ENCODE measurements around the gene SIRT5. TPM values are rescaled to one million over a fixed set of nuclear protein-coding genes. Genes with fewer than 3 reads are reported as not detected.
A peak's percentile ranks its signal among the peaks of the same experiment; 100 is the strongest.

SIRT5 gene
- total RNA-seq, 1 donor from 2014 or later, result 7.8 TPM

DNA sequence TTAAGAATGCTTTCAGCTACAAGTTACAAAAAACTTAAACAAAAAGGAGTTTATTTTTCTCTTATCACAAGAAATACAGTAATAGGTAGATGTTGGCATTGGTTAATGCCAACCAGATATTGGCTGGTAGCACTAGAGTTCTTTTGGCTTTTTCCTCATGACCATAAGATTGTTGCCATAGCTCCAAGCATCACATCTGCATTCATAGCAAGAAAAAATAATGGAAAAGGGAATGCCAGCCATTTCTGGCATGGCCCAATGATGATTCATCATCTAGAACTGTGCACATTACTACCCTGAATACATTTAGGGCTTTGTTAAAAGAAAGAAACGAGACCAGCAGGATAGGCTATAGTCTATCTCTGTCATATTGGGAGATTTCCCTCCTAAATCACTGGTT is 20.8 kb upstream of the SIRT5 start:
- no peak for DNase-seq (ENCODE audit: low read depth in 2 of 2)

DNA sequence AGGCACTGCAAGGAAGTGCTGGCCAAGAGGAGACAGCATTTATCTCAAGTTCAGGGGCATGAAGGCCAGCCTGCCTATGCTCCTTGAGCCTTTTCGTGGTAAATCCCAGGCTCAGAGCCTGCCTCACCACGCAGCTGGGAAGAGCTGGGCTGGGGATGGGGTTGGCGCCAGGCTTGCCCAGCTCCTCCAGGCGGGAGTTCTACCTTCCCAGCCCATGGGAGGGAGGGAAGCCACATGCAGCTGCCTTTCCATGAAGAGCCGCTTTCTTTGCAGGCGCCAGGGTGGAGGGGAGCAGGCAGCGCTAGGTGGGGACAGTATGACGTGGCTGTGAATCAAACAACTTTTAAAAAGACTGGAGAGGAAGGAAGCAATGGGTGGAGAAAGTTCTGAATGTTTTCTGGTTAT is 19.5 kb upstream of the SIRT5 start:
- DNase-seq (ENCODE audit: low read depth in 2 of 2), result peak in 1 of 2 donors; percentile 74

DNA sequence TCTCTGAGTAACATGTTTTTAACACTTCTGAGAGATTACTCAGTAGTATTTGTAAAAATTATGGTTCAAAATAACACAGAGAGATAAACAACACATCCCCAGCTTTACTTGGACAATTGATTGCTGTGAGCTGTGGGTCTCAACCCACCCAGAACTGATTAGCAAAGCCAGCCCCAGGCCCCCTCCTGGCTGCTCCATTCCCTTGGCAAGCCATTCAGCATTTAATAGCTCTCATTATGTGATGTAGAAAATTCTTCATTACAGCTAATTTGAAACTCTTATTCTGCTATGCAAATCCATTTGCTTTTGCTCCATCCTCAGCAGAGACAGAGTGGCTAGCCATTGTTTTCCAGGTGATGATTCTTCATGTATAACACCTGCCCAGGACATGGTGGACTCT is 16.6 kb upstream of the SIRT5 start:
- no peak for DNase-seq (ENCODE audit: low read depth in 2 of 2)

DNA sequence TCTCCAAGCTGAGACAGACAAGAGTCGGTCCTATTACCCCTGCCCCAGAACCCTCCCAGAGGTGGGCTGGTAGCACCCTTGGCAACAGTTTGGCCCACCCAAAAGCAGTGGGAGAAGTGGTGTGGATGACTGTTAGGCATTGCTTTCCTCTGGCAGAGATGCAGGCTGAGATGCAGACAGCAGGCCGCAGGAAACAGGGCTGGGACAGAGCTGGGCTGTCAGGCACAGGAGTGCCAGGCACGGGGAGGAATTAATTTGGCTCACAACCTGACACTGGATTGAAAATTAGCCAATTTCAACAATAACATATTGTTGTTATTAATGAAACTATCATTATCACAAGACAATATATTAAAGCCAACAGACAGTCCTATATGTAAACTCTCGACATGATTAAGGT is 15.7 kb upstream of the SIRT5 start:
- peak in 1 of 2 donors; percentile 31 for DNase-seq (ENCODE audit: low read depth in 2 of 2)

DNA sequence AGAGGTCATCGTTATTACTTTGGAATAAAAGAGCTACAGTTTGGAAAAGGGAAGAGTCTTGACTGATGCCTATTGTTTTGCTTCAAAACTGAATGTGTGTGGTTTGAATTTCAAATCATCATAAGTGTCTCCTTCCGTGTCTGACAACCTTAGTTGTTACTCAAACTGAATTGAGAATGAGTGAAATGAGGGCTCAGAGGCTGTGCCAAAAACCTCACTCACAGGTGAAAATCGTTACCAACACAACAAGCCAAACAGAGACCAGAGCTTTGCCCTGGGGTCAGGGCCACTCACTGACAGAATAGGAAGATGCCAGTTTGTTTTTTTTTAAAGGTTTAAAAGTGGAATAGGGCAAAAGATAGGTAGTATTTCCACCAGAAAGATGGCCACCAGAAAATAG is 15.2 kb upstream of the SIRT5 start:
- peak in 1 of 2 donors; percentile 44 for DNase-seq (ENCODE audit: low read depth in 2 of 2)

DNA sequence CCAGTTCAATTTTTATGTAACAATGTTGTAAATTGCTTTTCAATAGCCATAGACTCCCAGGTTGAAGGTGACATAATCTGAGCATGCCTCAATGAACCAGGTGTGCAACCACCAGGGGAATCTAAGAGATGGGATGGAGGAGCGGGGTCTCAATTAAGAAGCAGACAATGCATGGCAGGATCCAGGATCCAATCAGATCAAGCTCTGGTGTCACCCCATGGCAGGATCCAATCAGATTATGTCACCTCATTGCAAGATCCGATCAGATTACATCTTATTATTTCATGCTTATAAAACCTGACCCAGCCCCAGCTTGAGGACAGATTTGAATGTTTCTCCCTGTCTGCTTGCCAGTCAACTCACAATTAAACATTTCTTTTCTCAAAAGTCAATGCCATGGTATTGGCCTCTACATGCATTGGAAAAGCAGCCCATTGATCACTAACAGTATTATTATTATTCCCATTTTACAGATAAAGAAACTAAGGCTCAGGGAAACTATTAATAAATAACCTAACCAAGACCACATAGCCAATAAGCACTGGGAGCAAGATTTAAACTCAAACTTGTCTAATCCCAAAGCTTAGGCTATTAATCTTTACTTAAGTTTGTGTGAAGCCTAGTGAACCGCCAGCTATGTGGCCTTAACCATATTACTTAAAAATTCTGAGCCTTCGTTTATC is 14.3 kb upstream of the SIRT5 start:
- DNase-seq (ENCODE audit: low read depth in 2 of 2), result no peak

DNA sequence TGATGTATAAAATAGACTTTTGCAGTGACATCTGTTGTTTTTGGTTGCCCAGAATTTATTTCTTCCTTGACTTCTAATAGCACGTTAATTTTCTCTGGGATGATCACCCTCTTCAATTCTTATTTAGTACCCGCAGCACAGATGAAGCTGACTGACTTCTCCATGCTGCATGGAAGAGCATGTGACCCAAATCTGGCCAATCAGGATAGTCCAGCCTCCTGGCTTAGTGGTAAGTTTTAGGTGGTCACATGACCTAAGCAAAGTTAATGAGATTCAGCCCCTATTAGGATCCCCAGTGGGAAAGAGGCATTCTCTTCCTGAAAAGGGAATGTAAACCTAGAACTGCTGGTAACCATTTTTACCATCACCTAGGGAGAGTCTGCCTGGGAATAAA is 13.8 kb upstream of the SIRT5 start:
- no peak for DNase-seq (ENCODE audit: low read depth in 2 of 2)

DNA sequence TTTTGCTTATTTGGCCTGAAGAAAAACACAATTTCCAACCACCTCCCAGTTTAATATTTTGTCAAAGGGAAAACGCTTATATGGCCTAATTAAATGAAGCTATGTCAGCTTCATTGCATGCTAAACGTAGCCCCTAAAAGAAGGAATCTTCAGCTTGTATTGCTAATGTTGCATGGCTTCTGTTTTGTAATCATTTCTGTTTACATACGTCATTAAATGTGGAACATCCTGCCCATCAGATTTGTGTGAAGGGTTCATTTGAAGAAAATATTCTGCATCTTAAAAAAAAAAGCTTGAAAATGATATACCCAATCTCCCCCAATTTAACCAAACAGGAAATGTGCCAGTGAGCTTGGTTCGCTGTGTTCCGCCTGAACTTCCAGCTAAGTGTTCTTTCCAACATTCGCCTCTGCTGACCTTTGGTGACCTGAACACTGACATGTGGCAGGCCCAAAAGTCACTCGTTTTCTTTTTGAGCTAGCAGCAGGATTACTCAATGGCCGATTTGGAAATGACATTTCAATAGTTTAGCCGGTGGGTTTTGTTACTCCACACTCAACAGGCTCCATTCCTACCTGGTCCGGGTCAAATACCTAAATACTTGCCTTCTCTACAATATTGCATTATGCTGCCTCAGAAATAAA is 12.7 kb upstream of the SIRT5 start:
- no peak for DNase-seq (ENCODE audit: low read depth in 2 of 2)

DNA sequence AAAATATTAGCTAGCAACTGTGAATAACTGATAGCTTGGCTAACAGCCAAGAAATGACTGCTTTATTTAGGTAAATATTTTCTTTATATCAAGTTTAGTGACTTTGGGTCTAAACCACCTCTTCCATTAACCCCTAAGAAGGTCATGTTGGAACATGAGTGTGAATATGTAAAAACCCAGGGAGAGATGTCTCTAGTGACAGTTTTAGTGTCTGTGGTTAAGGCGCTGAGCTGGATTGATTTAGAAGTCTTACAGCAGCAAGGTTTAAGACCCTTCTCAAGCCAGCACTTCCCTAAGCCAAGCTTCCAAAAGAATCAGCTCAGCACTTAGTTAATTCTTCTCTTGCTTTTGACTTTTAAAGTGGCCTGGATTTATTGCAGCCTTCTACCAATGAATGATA is 11.4 kb upstream of the SIRT5 start:
- DNase-seq (ENCODE audit: low read depth in 2 of 2), result no peak

DNA sequence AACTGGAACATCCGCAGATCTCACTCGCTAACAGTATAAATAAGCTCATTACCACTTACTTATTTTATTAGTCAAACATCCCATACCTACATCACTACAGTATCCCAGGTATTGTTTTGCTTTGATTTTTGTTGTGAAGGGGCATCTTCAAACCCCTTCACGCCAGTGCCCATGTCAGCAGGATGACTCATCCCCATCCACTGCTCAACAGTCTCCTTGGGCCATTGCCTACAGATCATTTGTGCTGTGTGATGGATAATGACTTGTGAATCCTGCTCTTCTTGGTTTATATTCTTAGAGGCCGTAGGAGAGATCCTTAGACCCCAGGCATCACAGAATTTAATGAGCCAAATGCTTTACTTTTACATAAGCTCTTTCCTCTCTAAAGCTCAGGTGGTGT is 8.5 kb upstream of the SIRT5 start:
- no peak for DNase-seq (ENCODE audit: low read depth in 2 of 2)

DNA sequence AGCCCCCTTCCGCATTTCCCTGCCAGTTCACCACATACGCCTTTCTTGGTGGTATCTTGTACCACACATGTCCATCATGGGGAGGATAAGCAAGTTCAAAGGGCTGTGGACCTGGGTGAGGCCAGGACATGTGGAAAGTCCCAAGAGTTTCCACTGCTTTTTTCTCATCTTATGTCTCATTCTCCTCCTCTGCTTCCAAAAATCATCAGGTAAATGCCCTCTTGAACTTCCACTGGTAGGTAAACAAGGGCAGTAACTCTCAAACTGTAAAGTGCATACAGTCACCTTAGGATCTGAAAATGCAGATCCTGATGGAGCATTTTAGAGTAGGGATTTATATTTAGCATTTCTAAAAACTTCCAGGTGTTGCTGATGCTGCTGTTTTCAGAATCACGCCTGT is 7.9 kb upstream of the SIRT5 start:
- DNase-seq (ENCODE audit: low read depth in 2 of 2), result no peak

DNA sequence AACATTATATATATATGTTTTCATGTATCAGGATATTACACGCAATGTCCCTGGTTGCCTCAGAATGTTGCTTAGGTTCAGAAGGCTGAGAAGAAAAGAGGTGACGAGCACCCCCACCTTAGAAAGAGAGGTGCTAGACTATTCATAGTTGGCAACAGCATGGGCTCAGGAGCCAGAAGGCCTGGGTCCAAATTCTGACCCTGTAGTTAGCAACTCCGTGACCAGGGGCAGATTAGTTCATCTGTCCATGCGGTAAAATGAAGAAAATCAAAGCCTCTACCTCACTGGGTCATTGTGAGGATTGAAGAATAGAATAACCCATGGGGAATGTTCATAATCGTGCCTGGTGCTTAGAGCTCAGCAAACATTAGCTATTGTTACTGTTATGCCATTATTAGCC is 5.4 kb upstream of the SIRT5 start:
- no peak for DNase-seq (ENCODE audit: low read depth in 2 of 2)

DNA sequence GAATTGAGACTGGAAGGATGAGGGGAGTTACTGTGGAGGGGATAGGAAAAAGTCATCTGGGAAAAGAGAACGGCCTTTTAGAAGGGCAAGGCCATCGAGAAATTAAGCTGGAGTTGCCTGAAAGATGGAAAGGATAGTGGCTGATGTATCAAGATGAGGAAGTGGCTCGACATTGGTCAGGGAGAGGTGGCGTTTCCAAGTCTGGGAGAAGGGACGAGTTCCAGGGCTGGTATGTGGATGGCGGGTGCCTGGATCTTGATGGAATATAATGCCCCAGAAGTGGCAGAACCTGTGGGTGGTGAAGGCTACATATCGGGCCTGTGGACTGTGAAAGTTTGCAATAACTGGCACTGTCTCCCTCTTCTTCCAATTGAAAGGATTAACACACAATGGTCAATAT is 2.2 kb upstream of the SIRT5 start:
- DNase-seq (ENCODE audit: low read depth in 2 of 2), result no peak

DNA sequence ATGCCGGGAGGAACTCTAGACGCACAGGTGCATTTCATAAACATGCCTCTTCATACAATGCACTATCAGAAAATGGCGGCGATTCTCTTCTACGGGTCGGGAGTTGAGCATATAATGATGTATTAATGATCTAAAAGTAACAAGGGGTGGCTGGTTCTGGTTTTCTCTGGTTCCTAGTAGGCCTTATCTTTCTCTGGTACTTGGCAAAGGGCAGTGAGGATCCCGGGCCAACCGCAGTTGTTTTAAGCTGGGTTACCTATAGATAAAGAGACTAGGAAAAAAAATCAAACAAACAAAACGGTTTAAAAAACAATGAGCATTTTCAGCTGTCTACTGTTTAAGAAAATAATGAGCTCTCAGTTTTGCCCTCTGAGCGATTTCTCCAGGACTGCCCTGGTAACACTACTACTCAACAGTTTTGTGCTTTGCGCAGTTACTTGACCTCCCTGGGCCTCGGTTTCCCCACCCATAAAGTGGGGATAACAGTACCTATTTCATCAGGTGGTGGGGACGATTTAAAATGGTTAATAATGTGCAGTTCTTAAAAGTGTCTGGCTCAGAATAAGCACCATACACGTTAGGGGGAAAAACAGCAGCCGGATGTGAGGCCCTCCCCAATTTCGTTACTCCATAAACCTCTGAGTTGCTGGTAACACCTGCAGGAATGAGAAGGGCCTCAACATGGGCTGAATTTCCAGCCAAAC is 1.3 kb upstream of the SIRT5 start:
- DNase-seq (ENCODE audit: low read depth in 2 of 2), result no peak

DNA sequence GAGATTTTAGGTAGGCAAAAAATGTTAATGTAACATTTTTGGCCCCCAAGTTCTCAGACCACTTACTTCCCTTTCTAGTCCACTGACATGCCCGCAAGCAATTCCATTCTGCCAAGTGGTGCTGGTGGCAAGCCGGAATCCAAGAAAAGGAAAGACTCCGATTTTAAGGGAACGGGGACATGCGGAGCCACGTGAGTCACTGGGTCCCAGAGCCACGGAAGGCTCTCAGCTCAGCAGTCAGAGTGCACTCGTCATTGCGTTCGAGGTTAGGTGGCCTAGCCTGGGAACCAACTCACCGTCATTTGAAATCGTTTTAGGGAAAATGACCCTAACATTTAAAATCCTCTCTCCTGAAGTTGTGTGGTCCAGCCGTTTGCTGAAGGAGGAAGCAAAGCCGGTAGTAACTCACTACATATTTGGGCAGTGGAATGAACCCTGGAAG is 711 bp upstream of the SIRT5 start:
- DNase-seq (ENCODE audit: low read depth in 2 of 2), result peak; percentile 18 to 52

DNA sequence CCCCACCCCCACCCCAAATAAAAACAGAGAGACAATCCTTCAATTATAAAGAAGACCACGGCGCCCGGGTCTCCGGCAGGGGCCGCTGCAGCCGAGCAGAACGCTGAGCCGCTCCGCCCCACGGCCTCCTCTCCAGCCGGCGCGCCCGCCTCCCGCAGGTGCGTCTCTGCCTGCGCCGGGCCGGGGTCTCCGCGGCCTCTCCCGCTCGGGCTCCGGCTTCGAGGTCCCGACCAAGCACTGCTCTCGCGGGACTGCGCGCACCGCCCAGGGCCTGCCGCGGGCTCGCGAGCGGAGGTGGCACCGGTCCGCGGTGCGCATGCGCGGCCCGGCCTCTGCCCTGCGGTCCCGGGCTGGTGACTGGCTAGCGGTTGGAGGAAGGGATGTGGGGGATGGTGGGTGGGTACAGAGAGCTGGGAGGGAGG is 241 bp upstream of the SIRT5 start:
- DNase-seq (ENCODE audit: low read depth in 2 of 2), result peak; percentile 86 to 95

DNA sequence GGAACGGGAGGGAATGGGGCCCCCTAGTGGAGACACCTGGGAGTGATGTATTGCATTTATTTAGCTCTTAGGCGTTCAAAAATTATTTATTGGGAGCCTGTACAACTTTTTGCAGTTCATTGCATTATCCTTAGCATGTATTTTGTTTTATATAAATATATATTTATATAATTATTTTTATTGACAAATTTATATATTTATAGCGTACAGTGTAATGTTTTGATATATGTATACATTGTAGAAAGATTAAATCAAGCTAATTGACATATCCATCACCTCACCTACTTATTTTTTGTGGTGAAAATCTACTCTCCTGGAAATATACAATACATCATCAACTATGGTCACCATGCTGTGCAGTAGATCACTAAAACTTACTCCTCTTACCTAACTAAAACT is 975 bp downstream of the SIRT5 start:
- DNase-seq (ENCODE audit: low read depth in 2 of 2), result no peak

DNA sequence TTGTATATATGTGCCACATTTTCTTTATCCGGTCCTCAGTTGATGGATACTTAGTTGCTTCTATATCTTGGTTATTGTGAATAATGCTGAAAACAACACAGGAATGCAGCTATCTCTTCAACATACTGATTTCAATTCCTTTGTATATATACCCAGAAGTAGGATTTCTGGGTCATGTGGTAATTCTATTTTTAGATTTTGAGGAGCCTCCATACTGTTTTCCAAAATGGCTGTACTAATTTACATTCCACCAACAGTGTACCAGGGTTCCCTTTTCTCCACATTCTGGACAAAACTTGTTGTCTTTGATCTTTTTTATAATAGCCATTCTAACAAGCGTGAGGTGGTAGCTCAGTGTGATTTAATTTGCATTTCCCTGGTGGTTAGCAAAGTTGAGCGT is 1.6 kb downstream of the SIRT5 start:
- DNase-seq (ENCODE audit: low read depth in 2 of 2), result no peak

DNA sequence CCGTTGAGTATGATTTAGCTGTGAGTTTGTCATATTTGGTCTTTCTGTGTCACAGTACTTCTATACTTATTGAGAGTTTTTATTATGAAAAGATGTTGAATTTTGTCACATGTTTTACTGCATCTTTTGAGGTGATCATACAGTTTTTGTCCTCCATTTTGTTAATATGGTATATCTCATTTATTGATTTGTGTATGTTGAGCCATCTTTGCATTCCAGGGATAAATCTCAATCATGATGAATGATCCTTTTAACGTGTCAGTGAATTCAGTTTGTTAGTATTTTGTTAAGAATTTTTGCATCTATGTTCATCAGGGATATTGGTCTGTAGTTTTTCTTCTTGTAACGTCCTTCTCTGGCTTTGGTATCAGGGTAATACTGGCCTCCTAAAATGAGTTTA is 3.5 kb downstream of the SIRT5 start:
- no peak for DNase-seq (ENCODE audit: low read depth in 2 of 2)

DNA sequence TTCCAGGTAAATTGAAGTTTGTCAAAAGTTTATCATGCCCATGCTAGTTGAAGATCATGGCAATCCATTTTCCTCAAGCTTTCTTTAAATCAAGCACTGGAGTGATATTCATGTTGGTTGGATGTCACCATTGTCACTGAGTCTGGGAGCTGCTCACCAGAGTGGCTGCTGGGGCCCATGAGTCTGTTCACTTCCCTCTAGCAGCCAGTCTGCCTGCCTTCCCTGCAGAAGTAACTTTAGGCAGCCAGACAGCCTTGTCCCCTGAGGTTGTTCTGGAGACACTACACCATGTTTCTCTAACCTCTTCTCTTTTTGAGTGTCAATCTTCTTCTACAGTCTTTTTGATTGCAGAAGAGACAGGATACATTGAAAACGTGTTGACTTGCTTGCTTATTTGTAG is 5.5 kb downstream of the SIRT5 start:
- DNase-seq (ENCODE audit: low read depth in 2 of 2), result no peak

DNA sequence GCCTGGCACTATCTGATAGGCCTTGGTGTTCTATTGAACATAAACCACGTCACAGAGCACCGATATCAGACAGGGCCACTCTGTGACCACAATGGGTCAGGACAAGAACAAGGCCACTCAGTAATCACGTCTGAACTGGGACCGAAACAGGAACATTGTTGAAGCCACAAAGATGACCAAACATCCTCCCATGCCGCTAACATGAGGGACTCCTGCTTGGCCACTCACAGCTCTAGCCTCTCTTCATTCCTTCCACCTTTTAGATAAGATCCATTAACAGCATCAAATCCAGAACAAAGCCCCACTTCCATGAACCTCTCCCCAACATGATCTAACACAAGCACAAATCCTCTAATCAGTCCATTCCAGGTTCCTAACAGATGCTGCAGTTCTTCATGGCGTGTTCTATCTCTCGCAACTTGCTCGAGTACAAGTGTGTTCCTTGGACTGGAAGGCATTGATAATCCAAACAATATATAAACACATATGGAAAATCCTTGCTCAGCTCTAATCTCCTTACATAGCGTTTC is 7.4 kb downstream of the SIRT5 start:
- DNase-seq (ENCODE audit: low read depth in 2 of 2), result no peak
